GM18499 (cell line): ENCODE measurements around the gene SLC6A6.
"Not testable (repeated sequence)": the region's sequence is repeated elsewhere in the genome, so short reads cannot be mapped to it uniquely, and the experiment has no call there.

Experiments
- ATAC-seq: cut with Tn5 transposase; IDR thresholded peaks from one replicate; pipeline ENCODE4 v1.9.1; 2021; ENCODE audit warnings: moderate number of reproducible peaks; ENCODE audit not compliant: insufficient read depth, unreplicated experiment

The SLC6A6 gene

DNA sequence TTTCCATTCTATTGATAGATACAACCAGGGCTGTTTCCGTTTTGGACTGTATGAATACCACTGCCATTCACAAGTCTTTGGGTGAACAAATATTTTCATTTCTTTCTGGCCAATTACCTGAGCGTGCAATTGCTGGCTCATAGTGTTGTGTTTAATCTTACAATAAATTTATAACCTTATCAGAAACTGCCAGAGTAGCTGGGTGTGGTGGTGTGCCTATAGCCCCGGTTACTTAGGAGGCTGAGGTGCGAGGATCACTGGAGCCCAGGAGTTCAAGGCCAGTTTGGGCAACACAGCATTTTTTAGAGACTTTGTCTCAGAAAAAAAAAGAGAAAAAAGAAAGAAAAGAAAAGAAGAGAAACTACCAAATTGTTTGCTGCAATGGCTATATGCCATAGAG is 5.4 kb upstream of the SLC6A6 start:
- ATAC-seq: no peak

DNA sequence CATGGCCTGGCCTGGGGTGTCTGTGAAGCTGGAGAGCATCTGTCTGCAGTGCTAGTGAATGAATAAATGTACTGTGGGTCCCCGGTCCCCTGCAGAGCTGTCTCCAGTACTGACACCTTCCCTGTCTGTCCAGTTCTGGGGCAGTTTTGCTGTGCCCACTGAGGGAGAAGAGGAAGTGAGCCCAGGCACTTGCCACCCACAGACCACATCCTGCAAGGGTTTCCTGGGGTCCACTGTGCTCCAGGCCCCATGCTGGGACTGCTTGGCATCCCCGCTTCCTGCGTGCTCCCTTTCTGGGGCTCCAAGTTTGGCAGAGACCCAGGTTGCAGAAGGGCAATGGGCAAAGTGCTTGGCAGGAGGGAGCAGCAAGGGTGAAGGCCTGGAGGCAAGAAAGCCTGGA is 4.9 kb upstream of the SLC6A6 start:
- no peak for ATAC-seq

DNA sequence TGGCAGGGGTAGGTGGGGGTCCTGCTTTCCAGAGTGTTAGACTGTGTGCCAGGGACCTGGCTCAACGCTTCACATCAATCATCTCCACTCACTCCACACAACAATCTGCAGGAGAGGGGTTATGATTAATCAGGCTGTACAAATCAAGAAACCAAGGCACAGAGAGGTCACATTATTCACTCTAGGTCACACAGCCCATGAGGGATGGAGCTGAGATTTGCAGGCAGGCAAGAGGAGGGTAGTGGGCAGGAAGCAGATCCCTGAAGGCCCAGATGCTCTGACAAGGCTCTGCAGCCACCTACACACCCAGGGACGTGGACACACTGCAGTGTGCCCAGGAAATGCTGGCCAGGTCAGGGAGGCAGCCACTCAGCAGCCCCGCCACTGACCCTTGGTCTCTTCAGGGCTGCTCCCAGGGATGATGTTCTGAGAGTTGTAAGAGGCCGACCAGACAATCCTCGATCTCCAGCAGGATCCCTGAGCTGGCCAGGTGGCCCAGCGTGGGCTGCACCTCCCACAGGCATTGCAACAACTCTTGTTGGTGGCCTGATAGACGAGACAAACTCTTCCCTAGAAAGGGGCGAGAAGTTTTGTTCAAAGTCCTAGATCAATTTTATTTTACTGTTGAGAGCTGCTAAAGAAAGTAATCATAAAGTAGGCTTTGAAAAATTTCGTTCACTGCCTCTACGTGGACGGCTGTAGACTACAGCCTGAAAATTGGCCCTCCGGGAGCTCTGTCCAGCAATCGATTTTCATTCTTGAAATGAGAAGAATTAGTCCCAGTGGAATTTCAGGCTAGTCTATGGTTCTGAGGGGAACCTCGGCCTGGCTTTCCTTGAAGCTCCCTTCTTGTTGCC is 4.2 kb upstream of the SLC6A6 start:
- ATAC-seq: no peak

DNA sequence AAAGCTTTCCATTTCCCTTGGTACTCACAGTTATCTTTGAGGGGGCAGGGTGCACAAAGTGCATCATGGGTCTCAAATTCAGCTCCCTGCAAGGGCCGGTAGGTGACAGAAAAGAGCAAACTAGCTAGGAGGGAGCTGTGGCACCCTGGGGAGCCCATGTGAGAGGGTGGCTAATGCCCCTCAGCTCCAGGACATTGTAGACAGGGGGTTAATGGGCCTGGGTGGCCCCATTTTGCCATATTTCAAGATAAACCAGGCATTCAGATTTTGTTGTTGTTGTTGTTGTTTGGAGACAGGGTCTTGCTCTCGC is 3.7 kb upstream of the SLC6A6 start:
- ATAC-seq: no peak

DNA sequence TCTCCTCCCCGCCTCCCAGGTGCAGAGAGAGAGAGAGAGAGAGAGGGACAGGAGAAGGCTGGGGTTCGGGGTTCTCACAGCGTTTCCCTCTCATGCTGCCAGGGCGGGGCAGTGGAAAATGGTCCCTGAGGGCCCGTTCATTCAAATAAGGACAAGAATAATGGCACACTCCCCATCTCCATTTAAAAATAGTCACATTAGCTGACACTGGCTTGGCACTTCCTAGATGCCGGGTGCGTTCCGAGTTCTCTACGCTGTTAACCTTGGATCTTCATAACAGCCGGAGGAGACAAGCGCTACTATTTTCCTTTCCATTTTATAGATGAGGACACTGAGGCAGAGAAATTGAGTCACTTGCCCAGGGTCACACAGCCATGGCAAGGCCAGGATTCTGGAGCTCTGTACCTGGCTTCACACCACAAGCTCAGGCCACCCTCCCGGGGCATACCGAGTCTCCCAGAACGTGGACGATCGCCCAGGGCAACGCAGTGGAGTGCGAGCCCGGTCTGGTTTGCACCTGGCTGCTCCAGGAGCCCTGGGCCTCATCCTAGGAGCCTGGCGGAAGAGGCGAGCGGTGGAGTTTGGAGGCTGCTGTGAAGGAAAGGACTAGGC is 608 bp upstream of the SLC6A6 start:
- no peak for ATAC-seq

DNA sequence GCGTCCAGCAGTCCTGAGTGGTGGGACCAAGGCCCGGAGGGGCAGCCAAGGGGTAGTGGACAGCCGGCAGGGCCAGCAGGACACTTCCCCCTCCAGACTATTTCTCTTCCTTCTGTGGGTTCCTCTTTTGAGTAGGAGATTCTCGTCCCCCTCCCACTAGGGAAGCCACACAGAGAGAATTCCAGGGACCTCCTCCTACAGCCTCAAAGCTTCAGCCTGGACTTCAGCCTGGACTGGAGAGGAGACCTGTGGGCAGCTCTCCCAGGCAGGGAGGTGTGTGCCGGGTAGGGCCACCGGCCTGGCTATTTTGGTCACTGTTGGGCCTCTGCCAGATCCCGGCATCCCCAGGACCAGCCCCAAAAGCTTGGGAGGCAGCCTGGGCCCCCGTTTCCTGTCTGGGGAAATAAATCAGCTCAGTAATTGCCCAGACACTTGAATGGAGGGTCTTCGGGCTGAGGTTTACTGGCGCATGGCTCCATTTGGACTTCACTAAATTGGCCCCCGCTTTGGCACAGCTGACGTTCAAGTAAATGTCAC is 1.3 kb downstream of the SLC6A6 start:
- ATAC-seq: no peak

DNA sequence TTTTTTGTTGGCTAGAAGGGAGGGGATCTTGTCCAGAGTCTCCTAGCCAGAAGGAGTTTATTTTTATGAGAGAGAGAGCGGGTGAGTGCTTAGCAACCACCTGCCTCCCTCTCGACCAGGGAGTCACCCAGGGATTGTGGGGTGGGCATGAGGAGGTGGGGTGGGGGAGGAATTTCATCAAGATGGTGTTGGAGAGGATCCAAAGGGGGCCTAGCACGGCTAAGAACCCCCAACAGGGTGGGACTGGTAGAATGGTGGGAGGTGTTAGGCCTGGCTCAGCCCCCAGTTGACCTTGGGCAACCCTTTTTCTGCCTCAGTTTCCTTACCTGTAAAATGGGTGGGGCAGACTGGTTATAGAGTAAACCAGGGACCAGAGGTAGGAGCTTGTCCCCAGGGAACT is 1.8 kb downstream of the SLC6A6 start:
- ATAC-seq: no peak

DNA sequence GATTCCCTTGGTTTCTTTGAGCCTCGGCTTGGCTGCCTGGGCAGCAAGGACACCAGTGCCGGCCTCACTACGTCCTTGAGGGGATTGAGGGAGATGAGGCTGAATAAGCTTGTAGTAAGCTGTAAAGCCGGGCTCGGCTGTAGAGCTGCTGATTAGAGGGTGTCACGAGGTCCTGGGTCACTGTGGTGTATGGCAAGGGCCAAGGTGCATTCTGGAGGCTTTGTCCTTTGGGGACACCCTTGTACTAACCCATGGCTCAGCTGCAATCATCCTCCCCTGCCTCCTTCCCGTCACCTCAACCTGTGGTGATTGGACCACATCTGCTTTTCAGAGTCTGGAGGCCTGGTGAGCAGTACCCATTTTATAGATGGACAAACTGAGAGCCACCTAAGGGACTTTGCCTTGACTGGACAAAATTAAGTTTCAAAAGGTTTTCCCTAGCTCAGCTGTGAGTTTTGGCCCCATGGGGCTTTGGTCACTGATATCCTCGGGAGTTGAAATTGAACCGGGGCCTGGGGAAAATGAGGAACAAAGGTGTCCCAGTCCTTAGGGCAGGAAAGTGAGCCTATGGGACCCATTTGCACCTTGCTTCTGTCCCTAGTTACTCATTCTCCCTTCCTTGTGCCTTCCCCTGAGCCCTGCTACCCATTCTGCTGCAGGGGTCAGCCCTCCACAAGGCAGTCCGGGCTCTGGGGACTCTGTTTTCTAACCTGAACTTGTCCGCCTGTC is 2.4 kb downstream of the SLC6A6 start:
- no peak for ATAC-seq

DNA sequence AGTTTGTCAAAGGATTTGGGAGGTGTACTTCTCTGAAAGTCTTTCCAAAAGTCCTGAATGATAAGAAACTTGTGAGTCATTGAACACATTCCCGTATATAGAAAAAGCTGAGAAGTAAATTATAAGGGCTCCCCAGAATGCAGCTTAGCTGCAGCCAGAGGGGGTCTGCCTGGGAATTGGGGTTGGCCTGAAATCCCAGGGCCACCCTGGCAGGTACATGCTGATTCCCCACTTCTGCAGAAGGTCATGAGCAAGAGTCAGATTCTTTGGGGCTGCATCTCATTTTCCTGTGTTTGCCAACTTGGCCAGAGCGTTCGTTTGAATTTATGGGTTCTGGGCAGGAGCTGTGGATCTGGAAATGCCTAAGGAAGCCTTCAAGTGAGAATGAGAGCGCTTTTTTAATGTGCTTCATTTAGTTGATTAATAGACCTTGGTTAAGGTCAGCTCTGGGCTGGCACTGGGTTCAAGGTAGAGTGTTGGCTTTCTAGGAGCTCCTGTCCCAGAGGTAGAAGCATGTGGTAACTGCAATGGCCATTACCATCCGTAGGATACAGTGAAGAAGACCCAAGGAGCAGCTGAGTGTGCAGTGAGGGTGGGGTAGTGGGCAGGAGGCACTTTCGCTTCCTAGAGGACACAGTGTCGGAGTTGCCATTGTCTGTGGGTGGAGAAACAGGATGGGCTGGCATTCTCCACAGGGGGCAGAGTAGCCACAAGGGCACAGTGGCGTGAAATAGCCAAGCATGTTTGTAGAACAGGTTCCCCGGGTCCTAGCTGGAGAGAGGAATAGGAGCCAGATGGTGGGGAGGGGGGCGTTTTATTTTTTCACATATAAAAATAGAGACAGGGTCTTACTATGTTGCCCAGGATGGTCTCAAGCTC is 3.2 kb downstream of the SLC6A6 start:
- no peak for ATAC-seq

DNA sequence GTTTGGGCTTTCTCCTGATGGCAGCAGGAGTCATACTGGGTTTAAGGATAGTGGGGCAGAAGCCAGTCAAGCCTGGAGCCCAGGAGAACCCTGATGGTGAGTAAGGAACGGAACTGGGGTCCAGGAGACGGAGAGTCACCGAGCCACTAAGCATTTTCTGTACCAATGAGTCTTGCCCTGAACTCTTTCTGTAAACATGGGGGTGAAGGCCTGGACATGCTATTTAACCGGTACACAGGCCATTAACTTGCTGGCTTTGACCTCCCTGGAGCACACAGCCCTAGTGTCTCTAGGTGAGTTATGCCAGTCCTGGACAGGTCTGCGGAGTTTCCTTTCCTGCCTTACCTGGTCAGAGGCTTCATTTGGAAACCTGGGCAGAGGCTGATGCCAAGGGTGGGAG is 3.9 kb downstream of the SLC6A6 start:
- no peak for ATAC-seq

DNA sequence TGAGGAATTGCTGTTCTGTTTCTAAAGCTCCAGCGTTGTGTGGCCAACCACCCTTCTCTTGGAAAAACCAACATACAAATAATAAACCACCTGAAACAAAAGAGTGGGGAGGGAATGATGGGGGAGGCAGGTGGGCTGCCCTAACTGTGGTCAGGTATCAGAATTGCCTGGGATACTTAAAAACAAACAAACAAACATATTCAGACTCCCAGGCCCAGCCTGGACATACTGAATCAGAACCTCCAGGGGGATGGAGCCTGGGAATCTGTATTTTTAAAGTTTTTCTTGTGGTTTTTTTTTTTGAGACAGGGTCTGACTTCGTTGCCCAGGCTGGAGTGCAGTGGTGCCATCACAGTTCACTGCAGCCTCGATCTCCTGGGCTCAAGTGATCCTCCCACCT is 4.4 kb downstream of the SLC6A6 start:
- no peak for ATAC-seq

DNA sequence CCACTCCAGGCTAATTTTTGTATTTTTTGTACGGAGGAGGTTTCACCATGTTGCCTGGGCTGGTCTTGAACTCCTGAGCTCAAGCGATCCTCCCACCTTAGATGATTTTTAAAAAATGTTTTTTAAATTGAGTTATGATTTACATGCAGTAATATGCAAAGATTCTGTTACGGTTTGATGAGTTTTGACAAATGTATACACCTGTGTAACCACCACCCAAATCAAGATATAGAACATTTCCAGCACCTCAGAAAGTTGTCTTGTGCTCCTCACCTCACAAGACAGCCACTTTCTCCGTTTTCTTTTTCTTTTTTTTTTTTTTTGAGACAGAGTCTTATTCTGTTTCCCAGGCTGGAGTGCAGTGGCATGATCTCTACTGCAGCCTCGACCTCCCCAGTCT is 4.8 kb downstream of the SLC6A6 start:
- no peak for ATAC-seq

DNA sequence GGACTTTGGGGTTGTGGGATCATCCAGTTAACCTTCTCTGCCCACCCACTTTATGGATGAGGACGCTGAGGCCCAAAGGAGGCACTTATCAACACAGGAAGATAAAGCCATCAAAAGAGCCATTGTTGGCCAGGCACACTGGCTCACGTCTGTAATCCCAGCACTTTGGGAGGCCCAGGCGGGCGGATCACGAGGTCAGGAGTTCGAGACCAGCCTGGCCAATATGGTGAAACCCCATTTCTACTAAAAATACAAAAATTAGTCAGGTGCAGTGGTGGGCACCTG is 7.3 kb downstream of the SLC6A6 start:
- ATAC-seq: not testable (repeated sequence)

DNA sequence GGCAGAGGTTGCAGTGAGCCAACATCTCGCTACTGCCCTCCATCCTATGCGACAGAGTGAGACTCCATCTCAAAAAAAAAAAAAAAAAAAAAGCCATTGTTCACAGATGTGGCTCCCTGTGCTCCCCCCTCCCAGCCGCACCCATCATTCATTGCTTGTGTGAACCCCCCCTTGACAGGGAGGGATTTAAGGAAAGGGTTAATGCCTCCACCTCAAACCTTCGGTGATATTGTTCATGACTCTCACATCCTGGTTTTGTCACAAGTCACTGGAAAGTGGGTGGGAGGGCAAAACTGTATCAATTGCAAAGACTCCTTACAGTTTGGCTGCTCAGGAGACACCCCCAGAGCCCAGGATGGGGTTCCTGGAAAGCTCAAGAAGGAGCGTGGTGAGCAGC is 7.7 kb downstream of the SLC6A6 start:
- ATAC-seq: no peak

DNA sequence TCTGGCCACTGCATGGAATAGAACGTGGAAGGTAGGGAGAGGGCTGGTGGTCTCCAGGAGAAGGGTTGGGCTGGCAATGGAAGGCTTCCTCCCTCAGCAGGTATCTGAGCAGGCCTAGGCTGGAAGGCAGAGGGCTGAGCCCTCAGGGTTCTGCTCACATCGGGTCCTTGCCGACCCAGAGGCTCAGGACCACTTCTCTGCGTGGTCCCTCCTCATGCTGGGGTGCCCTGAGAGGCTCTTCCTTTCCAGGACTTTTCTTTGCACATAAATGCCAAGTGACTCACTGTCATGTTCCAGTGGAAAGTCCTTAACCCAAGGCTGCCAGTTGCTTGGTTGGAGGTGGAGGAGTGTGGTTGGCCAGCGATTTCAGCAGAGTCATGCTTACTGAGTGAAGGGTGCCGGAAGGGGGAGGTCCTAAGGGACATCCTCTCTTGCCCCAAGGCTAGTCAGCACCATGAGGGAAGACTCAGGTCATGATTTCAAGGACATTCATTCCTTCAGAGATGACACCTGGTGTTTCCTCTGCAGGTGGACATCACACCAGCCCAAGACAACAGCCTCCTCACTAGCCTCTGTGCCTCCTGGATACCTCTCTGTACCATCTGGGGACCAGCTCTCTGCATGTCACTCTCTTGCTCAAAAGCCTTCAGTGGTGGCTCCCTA is 8.2 kb downstream of the SLC6A6 start:
- no peak for ATAC-seq

DNA sequence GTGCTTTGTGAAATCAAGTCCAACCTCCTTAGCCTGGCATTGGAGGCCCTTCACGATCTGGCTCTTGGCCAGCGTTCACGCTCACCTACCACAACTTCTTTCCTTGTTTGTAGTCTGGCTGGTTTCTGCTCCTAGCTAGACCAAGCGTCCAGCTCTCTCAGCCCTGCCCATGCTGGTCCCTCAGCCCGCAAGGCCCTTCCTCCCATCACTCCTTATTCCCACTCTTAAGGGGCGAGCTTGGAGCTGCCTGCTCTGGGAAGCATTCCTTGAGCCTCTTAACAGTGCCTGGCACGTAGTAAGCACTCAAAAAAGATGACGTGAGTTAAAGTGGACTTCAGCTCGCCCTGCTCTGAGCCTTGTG is 8.7 kb downstream of the SLC6A6 start:
- ATAC-seq: no peak

DNA sequence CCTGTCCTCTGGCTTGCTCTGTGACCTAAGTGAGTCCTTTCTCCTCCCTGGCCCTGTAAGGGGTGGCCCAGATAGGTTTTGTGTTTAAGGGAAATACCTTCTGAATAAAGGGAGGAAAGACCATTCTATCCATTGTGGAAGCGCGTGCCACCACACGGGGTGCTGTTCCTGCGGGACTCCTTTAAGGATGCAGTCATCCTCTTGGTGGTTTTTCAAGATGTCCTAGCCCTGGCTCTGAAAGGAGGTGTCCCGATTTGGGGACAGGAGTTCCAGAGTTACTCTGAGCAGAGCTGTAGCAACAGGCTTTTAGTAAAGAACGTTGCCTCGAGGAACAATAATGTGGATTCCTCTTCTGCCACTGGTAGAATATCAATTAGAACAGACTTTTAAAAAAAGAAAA is 9.6 kb downstream of the SLC6A6 start:
- ATAC-seq: no peak

DNA sequence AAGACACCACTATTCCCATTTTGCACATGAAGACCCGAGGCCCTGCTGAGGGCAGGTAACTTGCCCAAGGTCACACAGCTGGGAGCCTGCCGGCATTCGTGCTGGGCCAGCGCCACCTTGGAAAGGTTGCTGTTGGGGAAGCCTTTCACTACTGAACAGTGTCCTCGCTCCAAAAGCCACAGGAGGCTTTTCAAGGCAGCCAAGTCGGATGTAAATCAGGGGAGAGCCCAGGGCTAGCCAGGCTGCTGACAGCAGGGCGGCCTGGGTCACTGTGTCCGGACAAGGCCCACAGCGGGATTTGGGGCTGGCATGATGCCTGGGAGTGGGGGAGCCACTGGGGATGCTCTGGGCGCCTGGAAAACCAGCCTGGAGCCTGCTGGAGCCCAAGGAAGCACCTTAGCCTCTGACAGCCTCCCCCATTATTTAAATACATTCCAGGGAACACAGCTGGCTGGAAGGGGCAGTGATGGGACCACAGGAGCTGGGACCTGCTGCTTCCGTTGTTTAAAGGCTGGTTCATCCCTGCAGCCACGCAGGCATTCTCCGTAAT is 10.5 kb downstream of the SLC6A6 start:
- no peak for ATAC-seq

DNA sequence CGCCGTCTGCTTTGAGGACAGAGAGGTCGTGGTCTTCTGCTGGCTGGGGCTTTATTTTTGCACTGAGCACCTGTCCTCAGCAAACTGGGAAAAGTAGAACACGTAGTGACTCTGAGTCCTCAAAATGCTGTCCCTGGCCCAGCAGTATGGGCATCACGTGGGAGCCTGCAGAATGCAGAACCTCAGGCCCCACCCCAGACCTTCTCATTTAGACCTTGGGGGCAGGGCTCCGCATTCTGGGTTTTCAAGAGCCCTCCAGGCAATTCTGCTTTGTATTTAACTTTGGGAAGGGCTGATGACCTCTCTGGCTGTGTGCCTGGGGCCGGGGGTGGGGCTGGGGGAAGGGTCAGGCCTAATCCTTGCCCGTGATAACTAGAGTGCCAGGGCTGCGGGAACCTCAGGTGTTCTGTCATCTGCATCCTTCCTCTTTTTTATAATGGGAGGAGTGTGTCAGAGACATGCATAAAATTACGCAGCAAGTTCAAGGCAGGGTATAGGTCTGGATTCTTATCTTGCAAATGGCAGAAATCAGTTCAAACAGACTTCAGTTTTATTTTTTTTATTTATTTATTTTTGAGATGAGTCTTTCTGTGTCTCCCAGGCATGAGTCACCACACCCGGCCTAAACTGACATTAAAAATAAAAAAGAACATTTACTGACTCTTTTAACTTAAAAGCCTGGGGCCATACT is 11.1 kb downstream of the SLC6A6 start:
- ATAC-seq: no peak
